ENCODE data around the gene OSBPL8. TPM values are rescaled to one million over a fixed set of nuclear protein-coding genes. Genes with fewer than 3 reads are reported as not detected.
A peak's percentile ranks its signal among the peaks of the same experiment; 100 is the strongest.

OSBPL8 gene, protein sequence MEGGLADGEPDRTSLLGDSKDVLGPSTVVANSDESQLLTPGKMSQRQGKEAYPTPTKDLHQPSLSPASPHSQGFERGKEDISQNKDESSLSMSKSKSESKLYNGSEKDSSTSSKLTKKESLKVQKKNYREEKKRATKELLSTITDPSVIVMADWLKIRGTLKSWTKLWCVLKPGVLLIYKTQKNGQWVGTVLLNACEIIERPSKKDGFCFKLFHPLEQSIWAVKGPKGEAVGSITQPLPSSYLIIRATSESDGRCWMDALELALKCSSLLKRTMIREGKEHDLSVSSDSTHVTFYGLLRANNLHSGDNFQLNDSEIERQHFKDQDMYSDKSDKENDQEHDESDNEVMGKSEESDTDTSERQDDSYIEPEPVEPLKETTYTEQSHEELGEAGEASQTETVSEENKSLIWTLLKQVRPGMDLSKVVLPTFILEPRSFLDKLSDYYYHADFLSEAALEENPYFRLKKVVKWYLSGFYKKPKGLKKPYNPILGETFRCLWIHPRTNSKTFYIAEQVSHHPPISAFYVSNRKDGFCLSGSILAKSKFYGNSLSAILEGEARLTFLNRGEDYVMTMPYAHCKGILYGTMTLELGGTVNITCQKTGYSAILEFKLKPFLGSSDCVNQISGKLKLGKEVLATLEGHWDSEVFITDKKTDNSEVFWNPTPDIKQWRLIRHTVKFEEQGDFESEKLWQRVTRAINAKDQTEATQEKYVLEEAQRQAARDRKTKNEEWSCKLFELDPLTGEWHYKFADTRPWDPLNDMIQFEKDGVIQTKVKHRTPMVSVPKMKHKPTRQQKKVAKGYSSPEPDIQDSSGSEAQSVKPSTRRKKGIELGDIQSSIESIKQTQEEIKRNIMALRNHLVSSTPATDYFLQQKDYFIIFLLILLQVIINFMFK
- 24.9 TPM for polyA plus RNA-seq
- long read RNA-seq, donor 1: 0 reads
- long read RNA-seq, donor 2, full-length matches to known transcripts: 1 of 1 reads
- long read RNA-seq, donor 2, partial matches to known transcripts: 0 of 1 reads
- long read RNA-seq, donor 2, other reads (novel, unspliced or antisense): 0 of 1 reads
- long read RNA-seq, donor 3: 0 reads
- long read RNA-seq, donor 4: 0 reads
- long read RNA-seq, donor 5, partial matches to known transcripts: 0 of 1 reads
- long read RNA-seq, donor 5, other reads (novel, unspliced or antisense): 0 of 1 reads
- long read RNA-seq, donor 6, partial matches to known transcripts: 0 of 2 reads
- long read RNA-seq, donor 6, other reads (novel, unspliced or antisense): 0 of 2 reads
- long read RNA-seq, donor 7, partial matches to known transcripts: 0 of 1 reads
- long read RNA-seq, donor 7, other reads (novel, unspliced or antisense): 0 of 1 reads
- long read RNA-seq, donor 8: 0 reads
- long read RNA-seq, donor 9: 0 reads
- long read RNA-seq, donor 10, partial matches to known transcripts: 0 of 1 reads
- long read RNA-seq, donor 10, other reads (novel, unspliced or antisense): 0 of 1 reads
- long read RNA-seq, donor 11: 0 reads

DNA sequence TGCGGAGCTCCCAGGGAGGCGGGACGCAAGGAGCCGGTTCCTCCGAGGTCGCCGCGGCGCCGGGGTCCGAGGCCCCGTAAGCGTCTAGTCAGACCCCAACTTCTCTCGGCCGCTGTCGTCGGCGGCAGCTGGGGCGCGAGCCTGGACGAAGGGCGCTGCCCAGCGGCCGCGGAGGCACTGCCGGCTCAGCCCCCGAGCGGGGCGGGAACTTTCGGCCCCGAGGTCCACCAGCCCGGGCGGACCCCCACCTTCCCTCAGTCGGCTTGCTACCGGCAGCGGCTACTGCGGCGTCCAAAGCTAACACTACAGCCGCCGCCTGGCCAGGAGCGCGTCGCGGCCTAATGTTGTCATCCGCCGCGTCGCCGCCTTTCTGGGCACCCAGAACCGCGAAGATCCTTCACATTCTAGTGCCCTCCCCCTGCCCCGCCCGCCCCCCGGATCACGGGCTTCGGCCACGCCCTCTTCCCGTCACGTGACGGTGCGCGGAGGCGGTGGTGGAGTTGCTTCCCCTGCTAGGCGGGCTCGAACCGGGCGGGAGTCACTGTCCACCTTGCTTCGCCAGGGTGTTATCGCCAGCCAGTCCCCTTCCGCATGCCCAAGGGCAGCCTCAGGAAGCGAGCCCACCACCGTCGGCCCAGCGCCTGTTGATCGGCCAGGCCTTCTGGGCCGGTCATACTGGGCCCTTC, at the start of gene OSBPL8:
Gene OSBPL8 (minus strand): TSS at position 372 of the 686 bp plus-strand sequence. CDS start 72,220 bp downstream, outside the sequence.
- H3K4me1 ChIP-seq (ENCODE audit: control insufficient read depth, insufficient read depth, low read length): peaks cover 4% of the 10 kb centered on the region
- no peaks in the 10 kb centered on the region for H3K27me3 ChIP-seq (ENCODE audit: control insufficient read depth, insufficient read depth, low read length)
- no peaks in the 10 kb centered on the region for H3K36me3 ChIP-seq (ENCODE audit: control insufficient read depth, insufficient read depth, low read length)
- DNase-seq: peak; percentile 91 to 96
- no CpG with 5 or more reads among the region's 76 CpGs for WGBS (ENCODE audit: insufficient coverage, low lambda C conversion rate)
- H3K4me3 ChIP-seq (ENCODE audit: low read length): peak within 1 kb of the TSS; percentile 99
- peak within 1 kb of the TSS; percentile 89 for H3K27ac ChIP-seq (ENCODE audit: low read length)
- no peaks in the 10 kb centered on the region for H3K9me3 ChIP-seq (ENCODE audit: control insufficient read depth, low read depth, low read length)

DNA sequence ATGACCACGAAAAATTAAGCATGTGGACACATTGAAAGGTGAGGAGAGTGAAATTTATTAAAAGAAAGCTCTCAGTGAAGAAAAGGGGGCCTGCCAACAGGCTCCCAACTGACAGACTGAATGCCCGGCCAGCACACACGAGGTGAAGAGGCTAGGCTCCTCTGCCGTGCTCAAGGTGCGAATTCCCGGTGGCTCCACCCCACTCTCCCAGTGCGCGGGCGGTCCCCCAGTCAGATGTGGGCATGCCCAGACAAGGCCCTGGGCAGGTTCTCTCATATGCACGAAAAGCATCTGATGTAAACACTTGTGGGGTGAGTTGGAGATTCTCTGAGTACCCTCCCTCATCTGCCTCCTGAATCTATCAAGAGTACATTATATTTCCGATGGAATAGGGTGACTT, 48.5 kb upstream of the OSBPL8 start:
- Histone ChIP-seq H3K36me3 (ENCODE audit: control insufficient read depth, insufficient read depth, low read length) (no peaks in the 10 kb centered on the region), H3K4me3 (ENCODE audit: low read length) (no peak overlapping the region), H3K4me1 (ENCODE audit: control insufficient read depth, insufficient read depth, low read length) (no peaks in the 10 kb centered on the region), H3K9me3 (ENCODE audit: control insufficient read depth, low read depth, low read length) (no peaks in the 10 kb centered on the region), H3K27me3 (ENCODE audit: control insufficient read depth, insufficient read depth, low read length) (no peaks in the 10 kb centered on the region), H3K27ac (ENCODE audit: low read length) (no peak overlapping the region)
- DNase-seq: no peak
- WGBS (ENCODE audit: insufficient coverage, low lambda C conversion rate): no CpG with 5 or more reads among the region's 11 CpGs

DNA sequence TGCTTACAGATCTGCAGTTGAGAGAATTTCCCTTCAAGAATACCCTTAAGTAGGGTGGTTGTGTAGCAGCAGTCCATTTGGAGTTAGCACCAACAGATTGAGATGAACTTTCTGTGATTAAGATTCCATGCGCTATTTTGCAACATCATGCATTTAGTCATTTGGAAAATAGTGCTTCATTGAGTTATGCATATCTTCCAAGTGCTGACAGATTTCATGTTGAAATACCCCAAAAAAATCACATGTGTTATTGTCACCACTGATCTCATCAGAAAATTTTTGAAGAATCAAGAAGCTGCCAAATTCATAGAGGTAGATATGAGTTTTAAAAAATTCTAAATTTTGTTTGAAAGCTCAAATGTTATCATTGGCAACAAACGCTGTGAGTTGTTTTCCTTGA, 35.5 kb upstream of the OSBPL8 start:
- no peaks in the 10 kb centered on the region for H3K27me3 ChIP-seq (ENCODE audit: control insufficient read depth, insufficient read depth, low read length)
- H3K27ac ChIP-seq (ENCODE audit: low read length): no peak overlapping the region
- no peaks in the 10 kb centered on the region for H3K4me1 ChIP-seq (ENCODE audit: control insufficient read depth, insufficient read depth, low read length)
- H3K9me3 ChIP-seq (ENCODE audit: control insufficient read depth, low read depth, low read length): no peaks in the 10 kb centered on the region
- no peaks in the 10 kb centered on the region for H3K36me3 ChIP-seq (ENCODE audit: control insufficient read depth, insufficient read depth, low read length)
- no CpG with 5 or more reads among the region's 2 CpGs for WGBS (ENCODE audit: insufficient coverage, low lambda C conversion rate)
- no peak for DNase-seq
- H3K4me3 ChIP-seq (ENCODE audit: low read length): no peak overlapping the region

DNA sequence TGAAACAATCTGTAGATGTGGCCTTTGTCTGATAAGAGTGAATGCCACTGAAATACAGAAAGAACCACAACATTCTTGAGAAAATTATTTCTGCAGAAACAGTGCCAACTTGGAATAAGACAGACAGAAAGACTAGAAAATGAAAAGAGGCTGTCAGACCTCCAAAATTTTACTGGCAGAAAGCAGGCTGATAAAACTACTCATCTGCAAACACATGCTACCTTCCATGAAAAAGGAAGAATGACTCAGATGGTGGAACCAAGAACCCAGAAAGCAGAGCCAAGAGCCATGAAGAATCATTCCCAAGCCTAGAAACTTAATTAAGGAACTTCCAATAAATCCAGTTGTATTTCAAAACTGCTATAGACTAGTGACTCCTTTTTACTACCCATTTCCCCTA, 31.9 kb upstream of the OSBPL8 start:
- no peaks in the 10 kb centered on the region for H3K27me3 ChIP-seq (ENCODE audit: control insufficient read depth, insufficient read depth, low read length)
- H3K4me1 ChIP-seq (ENCODE audit: control insufficient read depth, insufficient read depth, low read length): no peaks in the 10 kb centered on the region
- no peak for DNase-seq
- no peak overlapping the region for H3K4me3 ChIP-seq (ENCODE audit: low read length)
- H3K9me3 ChIP-seq (ENCODE audit: control insufficient read depth, low read depth, low read length): no peaks in the 10 kb centered on the region
- no peaks in the 10 kb centered on the region for H3K36me3 ChIP-seq (ENCODE audit: control insufficient read depth, insufficient read depth, low read length)
- H3K27ac ChIP-seq (ENCODE audit: low read length): no peak overlapping the region

DNA sequence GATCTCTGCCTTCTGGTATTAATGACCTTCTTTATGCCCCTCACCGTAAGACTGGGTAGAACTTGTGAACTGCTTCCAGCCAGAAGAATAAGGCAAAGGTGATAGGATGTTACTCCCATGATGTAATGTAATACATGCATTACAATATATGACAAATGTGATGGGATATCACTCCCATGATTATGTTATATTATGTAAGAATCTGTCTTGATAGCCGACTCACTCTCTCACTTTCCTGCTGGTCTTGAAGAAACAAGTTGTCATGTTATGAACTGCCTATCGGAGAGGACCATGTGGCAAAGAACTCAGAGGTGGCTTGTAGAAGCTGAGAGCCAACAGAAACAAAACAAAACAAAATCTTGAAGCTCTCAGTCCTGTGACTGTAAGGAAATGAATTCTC, 30.6 kb upstream of the OSBPL8 start:
- no peak for DNase-seq
- no peak overlapping the region for H3K27ac ChIP-seq (ENCODE audit: low read length)
- no peak overlapping the region for H3K4me3 ChIP-seq (ENCODE audit: low read length)
- H3K36me3 ChIP-seq (ENCODE audit: control insufficient read depth, insufficient read depth, low read length): no peaks in the 10 kb centered on the region
- H3K4me1 ChIP-seq (ENCODE audit: control insufficient read depth, insufficient read depth, low read length): no peaks in the 10 kb centered on the region
- 100% methylated on average over 2 of the region's 3 CpGs for WGBS (ENCODE audit: insufficient coverage, low lambda C conversion rate)
- H3K27me3 ChIP-seq (ENCODE audit: control insufficient read depth, insufficient read depth, low read length): no peaks in the 10 kb centered on the region
- H3K9me3 ChIP-seq (ENCODE audit: control insufficient read depth, low read depth, low read length): no peaks in the 10 kb centered on the region

DNA sequence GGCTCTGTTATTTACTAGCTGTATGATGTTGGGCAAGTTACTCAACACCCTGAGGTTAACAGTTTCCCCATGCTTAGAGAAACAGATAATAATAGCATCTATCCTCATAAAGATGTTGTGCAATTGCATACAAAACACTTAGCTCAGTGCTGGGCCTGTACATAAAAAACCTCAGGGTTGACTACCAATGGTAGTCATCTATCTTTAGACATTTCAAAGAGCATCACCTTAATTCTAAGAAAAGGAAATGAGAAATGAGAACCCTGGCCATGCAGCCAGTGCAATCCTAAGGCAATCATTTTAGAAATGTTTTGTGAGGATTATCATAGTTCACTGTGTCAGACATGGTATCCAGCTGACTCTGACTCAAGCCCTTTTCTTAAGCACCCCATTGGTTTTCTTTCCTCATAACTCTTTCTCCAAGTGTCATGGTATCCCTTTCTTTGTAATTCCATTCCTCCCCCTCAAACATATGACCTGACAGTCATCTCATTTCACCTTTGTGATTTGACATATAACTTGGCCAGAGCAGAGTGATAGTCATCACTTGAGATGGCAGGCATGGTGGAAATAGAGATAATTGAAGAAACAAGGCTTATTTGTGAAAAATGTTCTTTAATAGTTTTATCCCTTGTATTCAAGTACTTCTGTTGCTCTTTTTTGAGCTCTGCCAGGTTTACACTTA, 29.5 kb upstream of the OSBPL8 start:
- H3K4me3 ChIP-seq (ENCODE audit: low read length): no peak overlapping the region
- no peaks in the 10 kb centered on the region for H3K9me3 ChIP-seq (ENCODE audit: control insufficient read depth, low read depth, low read length)
- H3K36me3 ChIP-seq (ENCODE audit: control insufficient read depth, insufficient read depth, low read length): no peaks in the 10 kb centered on the region
- no peak for DNase-seq
- no peaks in the 10 kb centered on the region for H3K27me3 ChIP-seq (ENCODE audit: control insufficient read depth, insufficient read depth, low read length)
- H3K4me1 ChIP-seq (ENCODE audit: control insufficient read depth, insufficient read depth, low read length): no peaks in the 10 kb centered on the region
- H3K27ac ChIP-seq (ENCODE audit: low read length): no peak overlapping the region

DNA sequence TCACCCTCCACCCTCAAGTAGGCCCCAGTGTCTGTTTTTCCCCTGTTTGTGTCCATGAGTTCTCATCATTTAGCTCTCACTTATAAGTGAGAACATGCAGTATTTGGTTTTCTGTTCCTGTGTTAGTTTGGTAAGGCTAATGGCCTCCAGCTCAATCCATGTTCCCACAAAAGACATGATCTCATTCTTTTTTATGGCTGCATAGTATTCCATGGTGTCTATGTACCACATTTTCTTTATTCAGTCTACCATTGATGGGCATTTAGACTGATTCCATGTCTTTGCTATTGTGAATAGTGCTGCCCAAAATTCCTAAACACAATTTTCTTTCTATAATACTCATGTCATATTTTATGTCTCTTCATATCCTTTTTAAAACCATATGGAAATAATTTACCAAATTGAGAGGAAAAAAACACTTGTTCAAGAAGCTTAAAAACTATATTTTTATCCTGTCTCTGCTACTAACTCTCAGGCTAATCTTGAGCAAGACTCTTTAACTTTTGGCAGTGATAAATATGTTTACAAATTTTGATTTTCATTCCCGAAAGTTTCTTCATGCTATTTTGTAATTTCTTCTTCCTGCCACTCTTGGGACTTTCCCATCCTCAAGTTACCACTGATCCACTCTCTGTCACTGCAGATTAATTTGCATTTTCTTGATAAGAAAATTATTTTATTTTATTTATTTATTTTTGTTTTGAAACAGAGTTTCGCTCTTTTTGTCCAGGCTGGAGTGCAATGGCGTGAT, 28.0 kb upstream of the OSBPL8 start:
- Histone ChIP-seq H3K27ac (ENCODE audit: low read length) (no peak overlapping the region), H3K27me3 (ENCODE audit: control insufficient read depth, insufficient read depth, low read length) (no peaks in the 10 kb centered on the region), H3K36me3 (ENCODE audit: control insufficient read depth, insufficient read depth, low read length) (no peaks in the 10 kb centered on the region), H3K9me3 (ENCODE audit: control insufficient read depth, low read depth, low read length) (no peaks in the 10 kb centered on the region), H3K4me1 (ENCODE audit: control insufficient read depth, insufficient read depth, low read length) (no peaks in the 10 kb centered on the region), H3K4me3 (ENCODE audit: low read length) (no peak overlapping the region)
- WGBS (ENCODE audit: insufficient coverage, low lambda C conversion rate): 30% methylated on average over 1 of the region's 3 CpGs
- DNase-seq: no peak

DNA sequence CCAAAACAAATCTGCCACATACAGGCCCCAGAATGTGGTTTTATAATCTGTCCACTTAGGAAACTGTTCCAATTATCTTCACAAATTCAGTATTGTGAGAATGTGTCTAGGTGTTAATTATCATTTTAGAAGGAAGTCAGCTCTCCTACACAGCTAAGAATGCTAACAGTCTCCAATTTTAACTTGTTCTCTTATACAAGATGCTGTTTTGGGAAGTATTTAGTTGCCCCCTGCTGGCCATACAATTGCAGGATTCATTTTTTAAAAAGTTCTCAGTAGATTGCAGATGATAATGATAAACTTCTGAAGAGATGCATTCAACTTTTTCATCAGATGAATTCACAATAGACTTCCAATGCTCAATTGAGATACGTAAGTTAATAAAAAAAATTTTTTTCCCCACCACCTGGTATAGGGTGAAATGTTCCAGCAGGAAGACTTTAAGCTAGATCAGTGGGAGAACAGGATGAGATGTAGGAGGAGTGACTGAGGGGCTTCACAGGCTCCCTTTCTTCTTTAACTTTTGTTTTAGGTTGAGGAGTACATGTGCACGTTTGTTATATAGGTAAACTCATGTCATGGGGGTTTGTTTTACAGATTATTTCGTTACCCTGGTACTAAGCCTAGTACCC, 27.3 kb upstream of the OSBPL8 start:
- no CpG with 5 or more reads among the region's 3 CpGs for WGBS (ENCODE audit: insufficient coverage, low lambda C conversion rate)
- Histone ChIP-seq H3K27ac (ENCODE audit: low read length) (no peak overlapping the region), H3K36me3 (ENCODE audit: control insufficient read depth, insufficient read depth, low read length) (no peaks in the 10 kb centered on the region), H3K4me1 (ENCODE audit: control insufficient read depth, insufficient read depth, low read length) (no peaks in the 10 kb centered on the region), H3K9me3 (ENCODE audit: control insufficient read depth, low read depth, low read length) (no peaks in the 10 kb centered on the region), H3K27me3 (ENCODE audit: control insufficient read depth, insufficient read depth, low read length) (no peaks in the 10 kb centered on the region), H3K4me3 (ENCODE audit: low read length) (no peak overlapping the region)
- no peak for DNase-seq
